ENCODE data around the gene PPP2R2C. TPM values are rescaled to one million over a fixed set of nuclear protein-coding genes. Genes with fewer than 3 reads are reported as not detected.

PPP2R2C gene
- polyA plus RNA-seq, 1 of the 3 experiments (the other 2 are of a cell fraction): 0.21 TPM

GRCh38 chr4:6357476-6357875 is 114.9 kb downstream of the PPP2R2C start:
- H2AFZ ChIP-seq (ENCODE audit: low read depth): no peak overlapping the region
- no peaks in the 10 kb centered on the region for H3K9me2 ChIP-seq
- H3K4me2 ChIP-seq: no peak overlapping the region
- TF ChIP-seq EP300 (IDR thresholded peaks at IDR 0.05; ENCODE audit: borderline replicate concordance in 1 of 2, low read depth in 1 of 2, low read length in 1 of 2) (no peak), MXI1 (IDR thresholded peaks at IDR 0.05; ENCODE audit: low read depth, low read length) (no peak), MEF2A (IDR thresholded peaks at IDR 0.05; ENCODE audit: borderline replicate concordance, low read depth) (no peak), NRF1 (IDR thresholded peaks at IDR 0.05; ENCODE audit: low read depth, low read length) (no peak), ELF1 (IDR thresholded peaks at IDR 0.05) (no peak), CHD2 (IDR thresholded peaks at IDR 0.05; ENCODE audit: low read length, partially characterized antibody) (no peak), FOSL2 (IDR thresholded peaks at IDR 0.05; ENCODE audit: borderline replicate concordance, low read depth) (no peak), ZBTB33 (IDR thresholded peaks at IDR 0.05; ENCODE audit: borderline replicate concordance, low read depth) (no peak), TAF1 (IDR thresholded peaks at IDR 0.05; ENCODE audit: borderline replicate concordance, low read depth, low read length) (no peak), NFIC (IDR thresholded peaks at IDR 0.05; ENCODE audit: borderline replicate concordance) (no peak), JUND (IDR thresholded peaks at IDR 0.05) (no peak), PBX3 (IDR thresholded peaks at IDR 0.05) (no peak), FOXM1 (IDR thresholded peaks at IDR 0.05; ENCODE audit: low read depth) (no peak), RXRA (IDR thresholded peaks at IDR 0.05; ENCODE audit: borderline replicate concordance, low read depth) (no peak), USF1 (IDR thresholded peaks at IDR 0.05; ENCODE audit: borderline replicate concordance, low read depth) (no peak), TCF12 (IDR thresholded peaks at IDR 0.05) (no peak), RFX5 (IDR thresholded peaks at IDR 0.05; ENCODE audit: low read length) (no peak)
- H3K27ac ChIP-seq (ENCODE audit: low read depth in 2 of 2, low read length in 1 of 2): no peak overlapping the region
- 40% methylated on average over 6 of the region's 6 CpGs for WGBS (ENCODE audit: low lambda C conversion rate)
- H3K4me3 ChIP-seq (ENCODE audit: low read depth in 2 of 2, low read length in 1 of 2): no peak overlapping the region
- no peaks in the 10 kb centered on the region for H3K36me3 ChIP-seq (replicated peaks in 1 of 2; ENCODE audit: control insufficient read depth in 1 of 2, insufficient read depth in 2 of 2, low read length in 1 of 2)
- DNase-seq: no peak
- H3K27me3 ChIP-seq (ENCODE audit: insufficient read depth): no peaks in the 10 kb centered on the region
- H3K79me2 ChIP-seq (ENCODE audit: insufficient read depth): no peaks in the 10 kb centered on the region
- H4K20me1 ChIP-seq (ENCODE audit: insufficient read depth): no peaks in the 10 kb centered on the region
- no peaks in the 10 kb centered on the region for H3F3A ChIP-seq (replicated peaks; ENCODE audit: insufficient read depth)
- H3K9me3 ChIP-seq: no peaks in the 10 kb centered on the region
- H3K9ac ChIP-seq: no peak overlapping the region
- peaks cover 0 to 11% of the 10 kb centered on the region in 2 experiments; a peak in 1 of 4 replicates for H3K4me1 ChIP-seq (ENCODE audit: control insufficient read depth in 1 of 2, insufficient read depth in 2 of 2, low read depth in 1 of 2, low read length in 1 of 2)
- CTCF ChIA-PET: interaction anchor here (1.4 to 2.0 kb wide), 2 partner anchors 25 to 189 kb away, joined by 6 to 7 read pairs; no protein-coding TSS in a partner anchor
- POLR2A ChIA-PET: no interaction called here

Data from SK-N-SH (cell line).